ENCODE data around the gene CEMIP.

The CEMIP gene

DNA sequence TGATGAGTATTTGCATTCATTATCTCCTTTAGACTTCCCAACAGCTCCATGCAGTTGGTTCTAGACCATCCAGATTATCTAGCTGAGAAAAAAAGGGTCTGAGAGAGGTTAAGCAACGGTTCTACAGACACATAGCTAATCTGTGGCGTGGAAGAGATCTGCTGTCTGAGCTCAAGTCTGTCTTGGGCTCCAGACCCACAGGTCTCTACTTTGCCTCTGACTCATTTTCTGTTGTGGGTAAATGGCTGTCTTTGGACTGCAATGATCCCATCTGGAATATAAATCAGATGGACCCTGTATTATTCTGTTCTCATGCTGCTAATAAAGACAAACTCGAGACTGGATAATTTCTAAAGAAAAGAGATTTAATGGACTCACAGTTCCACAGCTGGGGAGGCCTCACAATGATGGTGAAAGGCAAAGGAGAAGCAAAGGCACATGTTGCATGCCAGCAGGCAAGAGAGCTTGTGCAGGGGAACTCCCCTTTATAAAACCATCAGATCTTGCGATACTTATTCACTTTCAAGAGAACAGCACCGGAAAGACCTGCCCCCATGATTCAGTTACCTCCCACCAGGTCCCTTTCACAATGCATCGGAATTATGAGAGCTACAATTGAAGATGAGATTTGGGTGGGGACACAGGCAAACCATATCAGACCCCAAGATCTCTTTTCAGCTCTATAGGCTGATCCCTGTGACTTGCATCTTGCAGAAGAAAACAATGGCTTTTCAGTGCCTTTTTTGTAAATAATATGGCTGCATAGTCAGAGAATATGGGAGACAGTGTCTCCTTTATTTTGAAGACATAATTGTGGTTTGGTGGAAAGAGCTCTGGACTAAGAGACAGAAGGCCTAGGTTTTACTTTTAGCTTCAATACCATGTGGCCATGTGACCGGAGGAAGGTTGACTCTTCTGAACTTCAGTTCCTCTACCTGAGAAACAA lies 24.7 kb downstream of the CEMIP start:
- 90 to 95% methylated on average over 4 to 5 of the region's 7 CpGs for WGBS, 2 experiments (ENCODE audit: insufficient coverage in 2 of 2)
- Histone ChIP-seq H3K27ac (ENCODE audit: low read depth, low read length, severe bottlenecking) (no peak overlapping the region), H3K36me3 (ENCODE audit: control insufficient read depth, insufficient read depth, low read length) (no peaks in the 10 kb centered on the region)

DNA sequence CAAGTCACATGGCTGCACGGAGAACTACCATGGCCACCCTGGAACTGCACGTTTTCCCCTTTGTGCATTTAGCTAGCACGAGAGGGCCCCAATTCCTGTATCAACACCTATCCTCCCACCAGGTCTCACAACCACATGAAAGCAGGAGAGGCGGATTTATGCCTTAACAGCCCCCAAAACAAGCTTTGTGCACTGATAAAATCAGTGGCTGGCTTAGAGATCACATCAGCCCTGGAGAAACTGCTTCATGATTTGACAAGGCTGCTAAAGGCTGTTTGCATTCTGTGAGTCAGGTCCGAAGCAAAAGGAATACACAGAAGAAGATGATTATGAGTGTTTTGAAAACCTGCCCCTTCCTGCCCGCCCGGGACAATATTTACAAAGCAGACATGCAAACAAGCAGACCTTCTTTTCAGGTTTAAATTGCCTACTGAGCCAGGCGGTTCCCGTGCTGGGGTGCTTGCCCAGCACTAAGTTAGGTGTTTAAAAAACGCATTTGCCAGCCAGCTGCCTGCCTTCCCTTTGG lies 25.9 kb downstream of the CEMIP start:
- 42 to 48% methylated on average over 5 to 8 of the region's 10 CpGs for WGBS, 2 experiments (ENCODE audit: insufficient coverage in 2 of 2)
- no peak overlapping the region for H3K27ac ChIP-seq (ENCODE audit: low read depth, low read length, severe bottlenecking)
- no peak overlapping the region for H3K4me3 ChIP-seq (ENCODE audit: extremely low read depth, insufficient read depth, low read length, poor library complexity, severe bottlenecking)
- no peaks in the 10 kb centered on the region for H3K9me3 ChIP-seq (ENCODE audit: control insufficient read depth, low read length)
- no peaks in the 10 kb centered on the region for H3K4me1 ChIP-seq (ENCODE audit: control insufficient read depth, insufficient read depth, low read length, poor library complexity, severe bottlenecking)
- no peaks in the 10 kb centered on the region for H3K36me3 ChIP-seq (ENCODE audit: control insufficient read depth, insufficient read depth, low read length)

More for the DNA sequence above, 24.7 kb downstream of the CEMIP start:
- Histone ChIP-seq H3K9me3 (ENCODE audit: control insufficient read depth, low read length) (no peaks in the 10 kb centered on the region), H3K4me1 (ENCODE audit: control insufficient read depth, insufficient read depth, low read length, poor library complexity, severe bottlenecking) (no peaks in the 10 kb centered on the region), H3K4me3 (ENCODE audit: extremely low read depth, insufficient read depth, low read length, poor library complexity, severe bottlenecking) (no peak overlapping the region)

DNA sequence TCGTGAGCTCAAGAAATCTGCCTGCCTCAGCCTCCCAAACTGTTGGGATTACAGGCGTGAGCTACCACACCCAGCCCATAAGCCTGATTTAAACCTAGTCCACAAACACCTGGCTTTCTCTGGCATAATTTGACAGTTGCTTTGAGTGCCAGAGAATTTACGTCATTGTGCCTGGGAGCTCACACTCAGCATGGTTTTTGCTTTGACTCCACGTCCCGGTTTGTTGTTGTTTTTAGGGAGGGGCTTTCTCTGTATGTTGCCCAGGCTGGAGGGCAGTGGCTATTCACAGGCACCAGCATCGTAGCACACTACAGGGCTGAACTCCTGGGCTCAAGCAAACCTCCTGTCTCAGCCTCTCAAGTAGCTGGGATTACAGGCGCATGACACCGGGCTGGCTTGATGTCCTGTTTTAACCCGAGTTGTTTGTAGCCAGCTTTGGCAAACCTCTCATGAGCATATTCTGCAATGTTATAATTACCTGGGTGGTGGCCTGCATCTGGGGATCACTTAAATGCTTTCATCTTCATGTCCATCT lies 32.7 kb downstream of the CEMIP start:
- Histone ChIP-seq H3K27ac (ENCODE audit: low read depth, low read length, severe bottlenecking) (no peak overlapping the region), H3K4me3 (ENCODE audit: extremely low read depth, insufficient read depth, low read length, poor library complexity, severe bottlenecking) (no peak overlapping the region), H3K36me3 (ENCODE audit: control insufficient read depth, insufficient read depth, low read length) (no peaks in the 10 kb centered on the region), H3K9me3 (ENCODE audit: control insufficient read depth, low read length) (no peaks in the 10 kb centered on the region), H3K4me1 (ENCODE audit: control insufficient read depth, insufficient read depth, low read length, poor library complexity, severe bottlenecking) (no peaks in the 10 kb centered on the region)
- 60% methylated on average over 3 to 5 of the region's 9 CpGs for WGBS, 2 experiments (ENCODE audit: insufficient coverage in 2 of 2)

DNA sequence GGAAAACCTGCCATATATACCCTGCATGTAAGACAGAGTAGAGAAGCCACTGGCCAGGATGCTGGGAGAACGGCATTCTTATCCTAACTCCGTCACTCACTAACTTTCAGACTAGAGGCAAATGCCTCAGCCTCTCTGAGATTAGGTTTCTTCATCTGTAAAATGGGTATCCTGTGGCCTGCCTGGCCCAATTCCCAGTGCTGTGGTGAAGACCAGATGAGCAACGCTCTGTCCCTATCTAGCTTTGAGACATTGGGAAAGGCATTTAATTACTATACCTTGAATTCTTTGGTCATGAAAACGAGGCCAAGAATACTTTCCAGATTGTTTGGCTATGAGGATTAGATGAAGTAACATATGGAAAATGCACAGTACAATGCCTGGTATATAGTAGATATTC lies 35.9 kb downstream of the CEMIP start:
- H3K4me1 ChIP-seq (ENCODE audit: control insufficient read depth, insufficient read depth, low read length, poor library complexity, severe bottlenecking), result no peaks in the 10 kb centered on the region
- 82 to 100% methylated on average over 1 to 4 of the region's 4 CpGs for WGBS, 2 experiments (ENCODE audit: insufficient coverage in 2 of 2)
- H3K27ac ChIP-seq (ENCODE audit: low read depth, low read length, severe bottlenecking), result no peak overlapping the region
- H3K36me3 ChIP-seq (ENCODE audit: control insufficient read depth, insufficient read depth, low read length), result no peaks in the 10 kb centered on the region
- no peak overlapping the region for H3K4me3 ChIP-seq (ENCODE audit: extremely low read depth, insufficient read depth, low read length, poor library complexity, severe bottlenecking)
- H3K9me3 ChIP-seq (ENCODE audit: control insufficient read depth, low read length), result no peaks in the 10 kb centered on the region

DNA sequence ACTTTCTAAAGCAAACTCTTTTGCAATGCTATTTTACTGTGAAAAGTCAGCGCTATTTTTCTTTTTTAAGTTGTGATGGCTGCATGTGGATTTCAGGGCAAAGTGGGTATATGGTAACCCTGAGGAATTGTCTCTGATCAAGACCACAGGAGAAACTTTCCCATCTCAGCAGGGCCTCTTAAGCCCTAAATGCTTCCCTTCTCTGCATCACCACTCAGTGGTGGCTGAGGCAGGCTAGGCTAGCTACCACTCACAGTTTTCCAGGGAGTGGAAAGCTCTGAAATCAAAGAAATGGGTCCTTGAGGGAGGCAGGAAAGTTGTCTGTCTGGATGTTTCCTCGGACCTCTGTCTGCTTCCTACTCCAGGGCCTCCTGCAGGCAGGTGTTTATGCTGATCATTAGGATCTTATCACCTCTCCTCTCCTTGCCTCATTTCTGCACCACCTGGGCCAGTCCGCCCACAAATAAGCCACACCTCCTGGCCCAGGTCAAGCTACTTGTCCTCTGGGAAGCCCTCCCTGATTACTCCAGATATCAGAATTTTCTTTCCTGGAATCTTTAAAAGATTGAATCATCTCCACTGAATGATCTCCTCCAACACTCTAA lies 37.0 kb downstream of the CEMIP start:
- H3K36me3 ChIP-seq (ENCODE audit: control insufficient read depth, insufficient read depth, low read length), result no peaks in the 10 kb centered on the region
- H3K4me3 ChIP-seq (ENCODE audit: extremely low read depth, insufficient read depth, low read length, poor library complexity, severe bottlenecking), result no peak overlapping the region
- H3K4me1 ChIP-seq (ENCODE audit: control insufficient read depth, insufficient read depth, low read length, poor library complexity, severe bottlenecking), result no peaks in the 10 kb centered on the region
- no peak overlapping the region for H3K27ac ChIP-seq (ENCODE audit: low read depth, low read length, severe bottlenecking)
- no peaks in the 10 kb centered on the region for H3K9me3 ChIP-seq (ENCODE audit: control insufficient read depth, low read length)
- no CpG with 5 or more reads among the region's 3 CpGs for WGBS, 2 experiments (ENCODE audit: insufficient coverage in 2 of 2)

DNA sequence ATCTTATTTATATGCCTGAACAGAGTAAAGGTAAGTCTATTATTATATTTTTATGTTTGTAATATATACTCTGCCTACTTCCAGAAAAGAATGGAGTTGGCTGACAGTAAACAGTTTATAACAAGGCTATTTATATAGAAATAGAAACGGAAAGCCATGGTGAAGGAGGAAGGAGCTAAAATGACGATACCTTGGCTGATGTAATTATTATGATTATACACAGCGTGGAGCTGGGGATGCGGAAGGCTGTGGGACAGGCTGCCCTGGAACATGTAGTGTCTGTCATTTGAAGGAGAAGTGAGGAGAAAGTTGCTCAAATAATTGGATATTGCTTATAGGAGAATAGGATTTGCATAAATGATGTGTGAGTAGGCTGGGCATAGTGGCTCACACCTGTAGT lies 37.8 kb downstream of the CEMIP start:
- 63 to 72% methylated on average over 4 of the region's 4 CpGs for WGBS, 2 experiments (ENCODE audit: insufficient coverage in 2 of 2)
- no peaks in the 10 kb centered on the region for H3K4me1 ChIP-seq (ENCODE audit: control insufficient read depth, insufficient read depth, low read length, poor library complexity, severe bottlenecking)
- no peak overlapping the region for H3K4me3 ChIP-seq (ENCODE audit: extremely low read depth, insufficient read depth, low read length, poor library complexity, severe bottlenecking)
- H3K9me3 ChIP-seq (ENCODE audit: control insufficient read depth, low read length), result no peaks in the 10 kb centered on the region
- H3K27ac ChIP-seq (ENCODE audit: low read depth, low read length, severe bottlenecking), result no peak overlapping the region
- H3K36me3 ChIP-seq (ENCODE audit: control insufficient read depth, insufficient read depth, low read length), result no peaks in the 10 kb centered on the region

DNA sequence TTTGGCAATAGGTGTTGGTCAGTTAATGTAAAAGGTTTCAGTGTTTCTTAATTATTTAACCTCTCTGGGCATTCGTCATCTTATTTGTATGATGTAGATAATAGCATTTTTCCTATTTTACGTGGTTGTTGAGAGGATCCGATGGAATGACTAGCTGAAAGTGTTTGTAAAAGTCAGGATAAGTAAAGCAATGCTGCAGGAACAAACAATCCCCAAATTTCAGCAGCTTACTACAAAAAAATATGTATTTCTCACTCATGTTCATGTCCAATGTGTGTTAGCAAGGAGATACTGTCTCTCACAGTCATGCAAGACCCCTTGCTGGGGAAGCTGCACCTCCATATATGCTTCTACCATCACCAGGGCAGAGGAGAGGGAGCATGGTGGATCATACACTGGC lies 38.7 kb downstream of the CEMIP start:
- Histone ChIP-seq H3K9me3 (ENCODE audit: control insufficient read depth, low read length) (no peaks in the 10 kb centered on the region), H3K27ac (ENCODE audit: low read depth, low read length, severe bottlenecking) (no peak overlapping the region), H3K4me3 (ENCODE audit: extremely low read depth, insufficient read depth, low read length, poor library complexity, severe bottlenecking) (no peak overlapping the region), H3K36me3 (ENCODE audit: control insufficient read depth, insufficient read depth, low read length) (no peaks in the 10 kb centered on the region), H3K4me1 (ENCODE audit: control insufficient read depth, insufficient read depth, low read length, poor library complexity, severe bottlenecking) (no peaks in the 10 kb centered on the region)
- no CpG with 5 or more reads among the region's 3 CpGs for WGBS, 2 experiments (ENCODE audit: insufficient coverage in 2 of 2)

DNA sequence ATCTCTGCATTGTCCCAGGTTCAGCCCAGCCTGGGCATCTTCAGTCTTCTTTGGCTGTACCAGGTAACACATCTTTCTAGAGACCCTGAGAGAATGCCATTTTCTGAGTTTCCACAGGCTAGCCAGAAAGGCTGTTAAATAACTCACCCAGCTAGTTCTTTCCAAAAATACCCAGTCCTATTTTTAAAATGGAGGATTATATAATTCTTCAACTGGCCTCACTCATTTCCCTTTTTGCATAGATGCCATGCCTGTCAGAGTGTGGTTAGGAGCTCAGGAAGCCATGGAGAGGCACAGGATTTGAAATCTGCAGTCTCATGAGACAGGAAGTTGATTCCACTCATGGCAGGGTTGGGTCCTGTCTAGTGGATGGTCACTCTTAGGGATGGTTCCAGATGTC lies 39.8 kb downstream of the CEMIP start:
- H3K4me1 ChIP-seq (ENCODE audit: control insufficient read depth, insufficient read depth, low read length, poor library complexity, severe bottlenecking), result no peaks in the 10 kb centered on the region
- H3K4me3 ChIP-seq (ENCODE audit: extremely low read depth, insufficient read depth, low read length, poor library complexity, severe bottlenecking), result no peak overlapping the region
- H3K27ac ChIP-seq (ENCODE audit: low read depth, low read length, severe bottlenecking), result no peak overlapping the region
- no peaks in the 10 kb centered on the region for H3K36me3 ChIP-seq (ENCODE audit: control insufficient read depth, insufficient read depth, low read length)
- no peaks in the 10 kb centered on the region for H3K9me3 ChIP-seq (ENCODE audit: control insufficient read depth, low read length)

DNA sequence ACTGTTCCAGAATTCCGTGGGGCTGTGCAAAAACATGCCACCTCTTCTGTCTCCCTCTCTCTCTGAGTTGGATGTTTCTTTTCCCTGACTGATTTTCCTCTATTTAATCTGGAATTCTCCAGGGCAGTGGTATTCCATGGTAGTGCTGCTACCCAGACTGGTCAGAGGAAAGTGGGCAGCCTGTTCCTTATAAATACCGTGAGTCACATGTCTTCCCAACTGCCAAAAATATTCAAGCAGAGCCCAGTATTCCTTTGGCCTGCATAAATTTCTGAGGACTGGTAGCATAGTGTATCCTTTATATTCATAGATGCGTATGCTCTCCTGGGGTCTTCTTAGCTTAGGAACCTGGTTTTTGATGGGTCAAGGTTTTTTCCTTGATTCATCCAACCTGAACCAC lies 40.9 kb downstream of the CEMIP start:
- no peaks in the 10 kb centered on the region for H3K4me1 ChIP-seq (ENCODE audit: control insufficient read depth, insufficient read depth, low read length, poor library complexity, severe bottlenecking)
- no peaks in the 10 kb centered on the region for H3K36me3 ChIP-seq (ENCODE audit: control insufficient read depth, insufficient read depth, low read length)
- H3K27ac ChIP-seq (ENCODE audit: low read depth, low read length, severe bottlenecking), result no peak overlapping the region
- 91 to 100% methylated on average over 1 of the region's 3 CpGs for WGBS, 2 experiments (ENCODE audit: insufficient coverage in 2 of 2)
- H3K9me3 ChIP-seq (ENCODE audit: control insufficient read depth, low read length), result no peaks in the 10 kb centered on the region
- no peak overlapping the region for H3K4me3 ChIP-seq (ENCODE audit: extremely low read depth, insufficient read depth, low read length, poor library complexity, severe bottlenecking)

DNA sequence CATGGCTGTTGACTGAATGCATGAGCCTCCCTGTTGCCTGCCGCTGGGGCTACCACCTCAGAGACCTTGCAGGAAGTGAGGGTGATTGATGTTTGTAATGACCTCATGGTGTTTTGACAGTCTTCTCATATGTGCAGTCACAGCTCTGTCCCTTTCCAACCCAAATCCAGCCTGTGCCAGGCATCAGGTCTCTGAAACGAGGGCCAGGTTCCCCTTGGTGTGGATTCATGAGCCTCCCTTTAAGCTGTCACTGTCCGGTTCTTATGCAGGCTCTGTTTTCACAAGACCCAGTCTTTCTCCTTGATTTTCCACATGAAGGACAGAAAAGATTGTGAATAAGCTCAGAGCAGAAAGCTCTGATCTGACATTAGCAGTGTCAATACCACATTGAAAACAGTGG lies 43.1 kb downstream of the CEMIP start:
- Histone ChIP-seq H3K27ac (ENCODE audit: low read depth, low read length, severe bottlenecking) (no peak overlapping the region), H3K9me3 (ENCODE audit: control insufficient read depth, low read length) (no peaks in the 10 kb centered on the region), H3K36me3 (ENCODE audit: control insufficient read depth, insufficient read depth, low read length) (no peaks in the 10 kb centered on the region), H3K4me1 (ENCODE audit: control insufficient read depth, insufficient read depth, low read length, poor library complexity, severe bottlenecking) (no peaks in the 10 kb centered on the region), H3K4me3 (ENCODE audit: extremely low read depth, insufficient read depth, low read length, poor library complexity, severe bottlenecking) (no peak overlapping the region)
- 89 to 93% methylated on average over 2 to 3 of the region's 3 CpGs for WGBS, 2 experiments (ENCODE audit: insufficient coverage in 2 of 2)

DNA sequence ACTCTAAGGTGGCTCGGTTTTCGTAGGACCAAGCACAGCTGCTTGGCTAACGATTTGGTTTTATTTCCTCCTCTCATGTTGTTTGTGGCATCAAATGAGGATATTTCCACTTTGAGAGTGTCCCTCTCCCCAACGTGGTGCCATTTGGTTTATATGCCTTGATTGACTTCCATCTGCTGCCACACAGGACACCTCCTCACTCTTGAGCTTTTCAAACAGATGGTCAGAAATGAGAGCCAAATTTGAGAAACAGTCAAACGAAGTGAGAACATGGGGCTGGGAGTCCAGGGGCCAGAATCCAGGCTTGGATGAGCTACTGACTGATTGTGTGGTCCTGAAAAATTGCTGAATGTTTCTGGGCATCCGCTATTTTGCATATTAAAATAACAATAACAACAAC lies 43.5 kb downstream of the CEMIP start:
- 70 to 86% methylated on average over 4 of the region's 6 CpGs for WGBS, 2 experiments (ENCODE audit: insufficient coverage in 2 of 2)
- Histone ChIP-seq H3K4me3 (ENCODE audit: extremely low read depth, insufficient read depth, low read length, poor library complexity, severe bottlenecking) (no peak overlapping the region), H3K27ac (ENCODE audit: low read depth, low read length, severe bottlenecking) (no peak overlapping the region), H3K4me1 (ENCODE audit: control insufficient read depth, insufficient read depth, low read length, poor library complexity, severe bottlenecking) (no peaks in the 10 kb centered on the region), H3K9me3 (ENCODE audit: control insufficient read depth, low read length) (no peaks in the 10 kb centered on the region), H3K36me3 (ENCODE audit: control insufficient read depth, insufficient read depth, low read length) (no peaks in the 10 kb centered on the region)
